HCT116 (cell line): Measurements from ENCODE around the gene TFPI2. TPM values are rescaled to one million over a fixed set of nuclear protein-coding genes. Genes with fewer than 3 reads are reported as not detected.

Source experiments
- ATAC-seq: fragments of 200-7000 bp; cut with Tn5 transposase; 2 replicates; pipeline ENCODE4 v1.9.1; 2020; ENCODE audit warnings: mild to moderate bottlenecking, moderate library complexity
- BruUV-seq: library from RNA; stranded (reverse); fragments of 400-500 nt; replicated peaks from 2 replicates; lab custom pipeline; 2021; lab: Mats Ljungman, UMichigan
- CTCF ChIA-PET: fragments of 300-600 bp; sonication (Branson Sonifier 250); formaldehyde crosslinking; loops from one replicate; lab custom pipeline; 2021; ENCODE audit warnings: antibody characterized with exemption; lab: Charles Lee
- POLR2A ChIA-PET: fragments of 300-600, 350-600 bp; sonication (Branson Sonifier 250); formaldehyde crosslinking; loops from one replicate; lab custom pipeline; 2021; ENCODE audit warnings: antibody characterized with exemption; lab: Charles Lee
- RAD21 ChIA-PET, 2 experiments: fragments of 300-600 bp; sonication (Branson Sonifier 250); formaldehyde crosslinking; loops; one replicate each; lab custom pipeline; 2023; ENCODE audit warnings: low total read pairs in 2 of 2; ENCODE audit not compliant: uncharacterized antibody in 2 of 2, unreplicated experiment in 2 of 2, low non-redundant PET in 1 of 2; lab: Charles Lee
- DNase-seq: peaks from one replicate; pipeline ENCODE4 v3.0.0-alpha.2; 2010; ENCODE audit warnings: low read depth, low spot score
- H2AFZ ChIP-seq: fragments of 200-600 bp; shearing (Covaris generic), sonication (generic); 2 replicates; pipeline ENCODE4 v1.6.1; 2017; ENCODE audit warnings: low read depth, mixed run types, mixed read lengths, antibody characterized with exemption, low read length; ENCODE audit not compliant: poor library complexity, severe bottlenecking
- H3K27ac ChIP-seq: 2 replicates; pipeline ENCODE4 v1.5.1; 2012; ENCODE audit warnings: low read depth, low read length
- H3K27me3 ChIP-seq: fragments of 200-600 bp; sonication (generic); 2 replicates; pipeline ENCODE4 v1.6.1; 2016; ENCODE audit warnings: mixed run types, low read length, mixed read lengths; ENCODE audit not compliant: insufficient read depth
- H3K36me3 ChIP-seq, 2 experiments: fragments of 200-500 bp in 1 of 2; fragments of 200-600 bp in 1 of 2; sonication (Bioruptor generic) in 1 of 2; sonication (generic) in 1 of 2; 2 replicates each; pipeline versions ENCODE4 v1.5.1 to v1.6.1; 2014 to 2016; ENCODE audit warnings: low read length in 2 of 2, inconsistent platforms in 1 of 2, mixed read lengths in 1 of 2, mixed run types in 1 of 2; ENCODE audit not compliant: insufficient read depth in 2 of 2, control insufficient read depth in 1 of 2
- H3K4me1 ChIP-seq, 2 experiments: fragments of 200-600 bp in 1 of 2; sonication (generic) in 1 of 2; 2 replicates each; pipeline versions ENCODE4 v1.5.1 to v1.6.1; 2012 to 2017; ENCODE audit warnings: low read length in 2 of 2, inconsistent platforms in 1 of 2, mild to moderate bottlenecking in 1 of 2, mixed read lengths in 1 of 2, mixed run types in 1 of 2, moderate library complexity in 1 of 2; ENCODE audit not compliant: insufficient read depth in 2 of 2, control insufficient read depth in 1 of 2
- H3K4me2 ChIP-seq: fragments of 200-600 bp; sonication (generic); 2 replicates; pipeline ENCODE4 v1.6.1; 2017; ENCODE audit warnings: mixed run types, low read length, mixed read lengths
- H3K4me3 ChIP-seq, 2 experiments: fragments of 200-600 bp in 1 of 2; sonication (generic) in 1 of 2; replicated peaks in 1 of 2; 2 replicates each; pipeline ENCODE4 v1.5.1; 2011 to 2016; ENCODE audit warnings: low read length in 2 of 2, control low read depth in 1 of 2, low read depth in 1 of 2, mild to moderate bottlenecking in 1 of 2, mixed read lengths in 1 of 2, mixed run types in 1 of 2
- H3K79me2 ChIP-seq: fragments of 200-600 bp; sonication (generic); 2 replicates; pipeline ENCODE4 v1.6.1; 2017; ENCODE audit warnings: mild to moderate bottlenecking, mixed run types, low read length, moderate library complexity, mixed read lengths; ENCODE audit not compliant: insufficient read depth
- H3K9ac ChIP-seq: fragments of 200-600 bp; sonication (generic); 2 replicates; pipeline ENCODE4 v1.6.1; 2016; ENCODE audit warnings: low read length, mixed read lengths
- H3K9me2 ChIP-seq: fragments of 200-600 bp; sonication (generic), shearing (Covaris generic); 2 replicates; pipeline ENCODE4 v1.6.1; 2017; ENCODE audit warnings: mixed run types, mild to moderate bottlenecking, moderate library complexity; ENCODE audit not compliant: insufficient read depth
- H3K9me3 ChIP-seq, 2 experiments: fragments of 200-500 bp in 1 of 2; fragments of 200-600 bp in 1 of 2; sonication (Bioruptor generic) in 1 of 2; sonication (generic) in 1 of 2; 2 replicates each; pipeline ENCODE4 v1.6.1; 2014 to 2017; ENCODE audit warnings: low read length in 2 of 2, mixed read lengths in 2 of 2, inconsistent platforms in 1 of 2, low read depth in 1 of 2, mild to moderate bottlenecking in 1 of 2, mixed run types in 1 of 2, moderate library complexity in 1 of 2; ENCODE audit not compliant: control insufficient read depth in 1 of 2, insufficient read depth in 1 of 2
- H4K20me1 ChIP-seq: fragments of 200-600 bp; sonication (generic), shearing (Covaris generic); 2 replicates; pipeline ENCODE4 v1.6.1; 2017; ENCODE audit warnings: mixed run types, mild to moderate bottlenecking, moderate library complexity; ENCODE audit not compliant: insufficient read depth
- CBX3 ChIP-seq: IDR thresholded peaks from 2 replicates; pipeline ENCODE4 v1.6.1; 2012; ENCODE audit warnings: low read depth
- CEBPB ChIP-seq: IDR thresholded peaks from 2 replicates; pipeline ENCODE4 v1.6.1; 2012; ENCODE audit warnings: low read depth
- CTCF ChIP-seq, 3 experiments: fragments of 200-600 bp in 1 of 3; sonication (generic) in 1 of 3; IDR thresholded peaks in 2 of 3; conservative IDR thresholded peaks in 1 of 3; 2 replicates each; pipeline ENCODE4 v1.5.1; 2012 to 2017; ENCODE audit warnings: low read depth in 2 of 3, low read length in 2 of 3, antibody characterized with exemption in 1 of 3, borderline replicate concordance in 1 of 3, control low read depth in 1 of 3, mild to moderate bottlenecking in 1 of 3, mixed read lengths in 1 of 3, mixed run types in 1 of 3, moderate library complexity in 1 of 3; ENCODE audit not compliant: insufficient read depth in 1 of 3
- ELF1 ChIP-seq: IDR thresholded peaks from 2 replicates; pipeline ENCODE4 v1.6.1; 2012; ENCODE audit warnings: low read depth, borderline replicate concordance
- EZH2 ChIP-seq: fragments of 200-600 bp; sonication (generic); IDR thresholded peaks from 2 replicates; pipeline ENCODE4 v1.6.1; 2017; ENCODE audit warnings: antibody characterized with exemption, mixed run types
- EZH2phosphoT487 ChIP-seq: fragments of 200-600 bp; IDR thresholded peaks from 2 replicates; pipeline ENCODE4 v1.6.1; 2018; ENCODE audit warnings: antibody characterized with exemption, borderline replicate concordance
- JUND ChIP-seq: IDR thresholded peaks from 2 replicates; pipeline ENCODE4 v1.6.1; 2012
- SIN3A ChIP-seq: IDR thresholded peaks from 2 replicates; pipeline ENCODE4 v1.6.1; 2012; ENCODE audit warnings: low read depth
- SP1 ChIP-seq: IDR thresholded peaks from 2 replicates; pipeline ENCODE4 v1.6.1; 2012; ENCODE audit warnings: low read depth
- SRF ChIP-seq: IDR thresholded peaks from 2 replicates; pipeline ENCODE4 v1.6.1; 2012; ENCODE audit warnings: low read depth
- TCF7L2 ChIP-seq: IDR thresholded peaks from 2 replicates; pipeline ENCODE4 v1.7.0; 2011; ENCODE audit warnings: borderline replicate concordance, inconsistent platforms; ENCODE audit not compliant: insufficient read depth, insufficient read length; ENCODE audit errors: extremely low read depth
- ZBTB33 ChIP-seq: IDR thresholded peaks from 2 replicates; pipeline ENCODE4 v1.6.1; 2011; ENCODE audit warnings: mild to moderate bottlenecking, low read length, moderate library complexity; ENCODE audit not compliant: insufficient replicate concordance; ENCODE audit errors: extremely low read depth
- ZFX ChIP-seq: fragments of 450-650 bp; IDR thresholded peaks from 2 replicates; pipeline ENCODE4 v1.6.1; 2017
- ZNF274 ChIP-seq: fragments of 200-500 bp; sonication (Bioruptor generic); IDR thresholded peaks from 2 replicates; pipeline ENCODE4 v1.6.1; 2014; ENCODE audit warnings: mild to moderate bottlenecking, low read depth, low read length, inconsistent platforms
- intact Hi-C: fragments of 100-400 bp; cut with micrococcal nuclease; formaldehyde crosslinking; loops from 2 replicates; pipeline ENCODE4 v1.10.0; 2022
- total RNA-seq: library from RNA; stranded (reverse); gene quantifications from one replicate; pipeline ENCODE4 v1.2.1, GENCODE V29; 2021; ENCODE audit not compliant: unreplicated experiment
- TF ChIP-seq, protein P1 (sequence below): IDR thresholded peaks from 2 replicates; pipeline ENCODE4 v1.6.1; 2012

Gene TFPI2
- total RNA-seq, 1 experiment from 2014 or later, result 0.15 TPM

DNA sequence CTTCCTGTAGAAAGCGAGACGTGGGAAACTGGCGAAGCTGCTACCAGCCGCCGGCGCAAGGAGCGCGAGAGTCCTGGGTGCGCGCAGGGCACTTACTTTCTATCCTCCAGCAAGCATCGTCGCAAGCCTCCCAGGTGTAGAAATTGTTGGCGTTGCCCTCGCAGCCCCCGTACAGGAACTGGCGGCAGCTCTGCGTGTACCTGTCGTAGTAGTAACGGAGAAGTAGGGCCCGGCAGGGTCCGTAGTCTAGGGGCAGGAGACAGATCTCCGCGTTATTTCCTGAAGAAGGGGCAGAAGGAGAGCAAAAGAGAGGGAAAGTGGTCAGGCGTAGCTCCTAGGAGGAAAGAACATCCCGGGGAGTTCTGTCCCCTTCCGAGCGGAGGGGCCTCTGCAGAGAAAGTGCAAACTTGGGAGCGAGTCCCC, 501 bp downstream of the TFPI2 start:
- POLR2A ChIA-PET, result no interaction called here
- no TSS peak for BruUV-seq
- Histone ChIP-seq H3K9me3 (no peaks in the 10 kb centered on the region), H3K36me3 (no peaks in the 10 kb centered on the region), H3K4me2 (no peak overlapping the region), H3K79me2 (no peaks in the 10 kb centered on the region), H2AFZ (no peak overlapping the region), H4K20me1 (no peaks in the 10 kb centered on the region), H3K9me2 (no peaks in the 10 kb centered on the region)
- no peak for ATAC-seq
- no peak for DNase-seq
- TF ChIP-seq SIN3A (no peak), ELF1 (no peak), ZNF274 (no peak), CEBPB (no peak), CTCF (IDR thresholded peaks at IDR 0.05 in 2 of 3, conservative IDR thresholded peaks at IDR 0.05 in 1 of 3; ENCODE audit: borderline replicate concordance in 1 of 3, insufficient read depth in 1 of 3, low read depth in 2 of 3, low read length in 2 of 3) (no peak), CBX3 (no peak)
- TF ChIP-seq, protein P1, sequence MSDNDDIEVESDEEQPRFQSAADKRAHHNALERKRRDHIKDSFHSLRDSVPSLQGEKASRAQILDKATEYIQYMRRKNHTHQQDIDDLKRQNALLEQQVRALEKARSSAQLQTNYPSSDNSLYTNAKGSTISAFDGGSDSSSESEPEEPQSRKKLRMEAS, result no peak
- TF ChIP-seq, all 23 proteins: peak for 0
- Histone ChIP-seq H3K27me3 (no peaks in the 10 kb centered on the region), H3K27ac (no peak overlapping the region), H3K9ac (no peak overlapping the region), H3K4me1 (no peaks in the 10 kb centered on the region), H3K4me3 (no peak overlapping the region)
- ChIA-PET CTCF (interaction anchor here (1.1 kb wide), 1 partner anchor 13 kb away, joined by 4 read pairs; no protein-coding TSS in a partner anchor), RAD21 (no interaction called here)
- intact Hi-C loops, result no loop called here

GRCh38 chr7:93889261-93889660, 1.3 kb downstream of the TFPI2 start:
- no peaks in the 10 kb centered on the region for H3K27me3 ChIP-seq
- no peak overlapping the region for H3K4me3 ChIP-seq
- H3K4me2 ChIP-seq, result no peak overlapping the region
- H3K79me2 ChIP-seq, result no peaks in the 10 kb centered on the region
- no peaks in the 10 kb centered on the region for H3K9me2 ChIP-seq
- H3K9ac ChIP-seq, result no peak overlapping the region
- no peaks in the 10 kb centered on the region for H3K36me3 ChIP-seq
- ATAC-seq, result no peak
- intact Hi-C loops, result no loop called here
- H3K9me3 ChIP-seq, result no peaks in the 10 kb centered on the region
- H2AFZ ChIP-seq, result no peak overlapping the region
- H3K27ac ChIP-seq, result no peak overlapping the region
- POLR2A ChIA-PET, result no interaction called here
- CTCF ChIA-PET, result interaction anchor here (1.1 kb wide), 1 partner anchor 13 kb away, joined by 4 read pairs; no protein-coding TSS in a partner anchor
- no TSS peak for BruUV-seq
- no peaks in the 10 kb centered on the region for H3K4me1 ChIP-seq
- RAD21 ChIA-PET, result no interaction called here
- no peak for DNase-seq
- no peaks in the 10 kb centered on the region for H4K20me1 ChIP-seq
- TF ChIP-seq ZFX, result no peak
- no peak for TF ChIP-seq SRF
- TF ChIP-seq ZBTB33, result no peak
- no peak for TF ChIP-seq TCF7L2
- TF ChIP-seq JUND, result no peak
- TF ChIP-seq EZH2, result no peak
- no peak for TF ChIP-seq SP1
- no peak for TF ChIP-seq EZH2phosphoT487
- TF ChIP-seq CEBPB, result no peak
